ENCODE data around the gene CD19. TPM values are rescaled to one million over a fixed set of nuclear protein-coding genes. Genes with fewer than 3 reads are reported as not detected.

CD19 gene
- total RNA-seq, 1 experiment from 2014 or later: not detected

DNA sequence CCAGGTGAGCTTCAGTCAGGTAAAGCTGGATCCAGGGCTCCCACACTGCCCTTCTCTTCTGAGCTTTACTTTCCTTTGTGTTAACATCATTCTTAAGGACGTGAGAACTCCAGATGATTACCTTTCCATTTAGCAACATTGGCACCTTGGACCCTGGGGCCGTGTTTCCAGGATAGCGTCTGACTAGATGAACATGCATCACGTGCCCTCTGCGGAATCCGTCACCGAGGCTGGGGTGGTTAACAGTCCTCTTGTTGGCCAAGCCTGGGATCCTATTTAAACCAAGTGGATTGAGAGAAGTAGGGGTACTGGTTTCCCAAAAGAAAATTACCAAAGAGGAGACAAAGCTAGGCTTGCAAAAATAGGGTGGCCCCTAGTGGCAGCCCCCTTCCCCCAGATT, 49.2 kb downstream of the CD19 start:
- DNase-seq (ENCODE audit: low read depth): no peak

DNA sequence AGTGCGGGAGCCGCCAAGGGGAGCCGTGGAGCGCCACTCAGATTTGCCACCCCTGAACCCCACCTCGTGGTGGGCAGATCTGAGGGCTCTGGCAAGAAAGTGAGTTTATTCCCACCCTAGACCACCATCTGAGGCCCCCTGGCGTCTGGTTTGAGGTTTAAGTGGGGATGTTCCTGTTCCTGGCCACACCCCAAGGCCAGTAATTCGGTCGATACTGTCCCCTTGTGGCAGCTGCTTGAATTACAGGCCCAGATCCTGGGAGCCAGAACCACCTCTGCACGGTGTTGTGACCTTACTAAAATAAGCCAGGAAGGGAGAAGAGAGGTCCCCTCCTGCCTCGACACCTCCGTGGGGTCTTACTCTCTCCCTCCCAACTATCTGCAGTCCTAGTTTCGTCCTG, 49.7 kb downstream of the CD19 start:
- DNase-seq (ENCODE audit: low read depth): peak; percentile 10

DNA sequence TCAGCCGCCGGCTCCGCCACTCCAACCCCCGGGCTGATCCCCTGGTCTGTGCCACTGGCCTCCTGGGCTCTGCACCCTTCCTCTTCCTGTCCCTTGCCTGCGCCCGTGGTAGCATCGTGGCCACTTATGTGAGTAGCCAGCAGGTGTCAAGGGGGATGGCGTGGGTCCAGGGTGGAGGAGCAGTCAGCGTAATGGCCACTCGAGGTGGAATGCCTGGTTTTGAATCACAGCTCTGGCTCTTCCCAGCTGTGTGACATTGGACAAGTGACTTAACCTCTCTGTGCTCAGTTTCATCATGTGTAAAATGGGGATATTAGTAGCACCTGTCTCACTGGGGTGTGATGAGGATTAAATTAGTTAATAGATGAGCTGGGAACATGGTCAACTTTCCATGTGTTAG, 50.6 kb downstream of the CD19 start:
- no peak for DNase-seq (ENCODE audit: low read depth)

DNA sequence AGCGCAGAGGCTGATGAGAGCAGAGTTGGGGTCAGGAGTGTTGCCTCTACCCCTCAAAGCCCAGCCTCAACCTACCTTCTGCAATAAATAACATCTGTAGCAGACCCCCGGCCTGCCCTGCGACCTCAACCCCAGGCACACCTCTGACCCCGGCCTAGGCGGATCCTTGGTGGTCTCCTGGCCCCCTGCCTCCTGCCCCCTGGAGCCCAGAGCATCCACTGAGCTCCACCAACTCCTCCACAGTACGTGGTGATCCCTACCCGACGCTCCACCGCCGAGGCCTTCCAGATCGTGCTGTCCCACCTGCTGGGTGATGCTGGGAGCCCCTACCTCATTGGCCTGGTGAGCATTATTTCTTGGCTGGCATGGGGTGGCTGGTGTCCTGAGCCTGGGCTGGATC, 51.2 kb downstream of the CD19 start:
- DNase-seq (ENCODE audit: low read depth): no peak

DNA sequence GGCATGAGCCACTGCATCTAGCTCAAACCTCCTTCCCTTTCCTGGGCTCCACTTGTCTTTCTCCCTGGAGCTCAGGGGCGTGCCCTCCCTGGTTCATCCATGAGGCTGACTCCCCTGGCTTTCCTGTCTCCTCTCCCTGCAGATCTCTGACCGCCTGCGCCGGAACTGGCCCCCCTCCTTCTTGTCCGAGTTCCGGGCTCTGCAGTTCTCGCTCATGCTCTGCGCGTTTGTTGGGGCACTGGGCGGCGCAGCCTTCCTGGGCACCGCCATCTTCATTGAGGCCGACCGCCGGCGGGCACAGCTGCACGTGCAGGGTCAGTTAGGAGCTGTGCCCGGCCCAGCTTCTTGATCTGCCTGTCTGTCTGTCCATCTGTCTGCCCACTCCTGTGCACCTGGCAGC, 51.9 kb downstream of the CD19 start:
- no peak for DNase-seq (ENCODE audit: low read depth)

DNA sequence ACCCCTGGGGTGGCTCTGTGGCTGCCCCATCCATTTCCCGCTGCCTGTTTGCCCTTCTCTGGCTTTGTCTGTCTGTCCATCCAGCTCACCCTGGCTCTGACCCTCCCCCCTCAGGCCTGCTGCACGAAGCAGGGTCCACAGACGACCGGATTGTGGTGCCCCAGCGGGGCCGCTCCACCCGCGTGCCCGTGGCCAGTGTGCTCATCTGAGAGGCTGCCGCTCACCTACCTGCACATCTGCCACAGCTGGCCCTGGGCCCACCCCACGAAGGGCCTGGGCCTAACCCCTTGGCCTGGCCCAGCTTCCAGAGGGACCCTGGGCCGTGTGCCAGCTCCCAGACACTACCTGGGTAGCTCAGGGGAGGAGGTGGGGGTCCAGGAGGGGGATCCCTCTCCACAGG, 52.3 kb downstream of the CD19 start:
- DNase-seq (ENCODE audit: low read depth): no peak

DNA sequence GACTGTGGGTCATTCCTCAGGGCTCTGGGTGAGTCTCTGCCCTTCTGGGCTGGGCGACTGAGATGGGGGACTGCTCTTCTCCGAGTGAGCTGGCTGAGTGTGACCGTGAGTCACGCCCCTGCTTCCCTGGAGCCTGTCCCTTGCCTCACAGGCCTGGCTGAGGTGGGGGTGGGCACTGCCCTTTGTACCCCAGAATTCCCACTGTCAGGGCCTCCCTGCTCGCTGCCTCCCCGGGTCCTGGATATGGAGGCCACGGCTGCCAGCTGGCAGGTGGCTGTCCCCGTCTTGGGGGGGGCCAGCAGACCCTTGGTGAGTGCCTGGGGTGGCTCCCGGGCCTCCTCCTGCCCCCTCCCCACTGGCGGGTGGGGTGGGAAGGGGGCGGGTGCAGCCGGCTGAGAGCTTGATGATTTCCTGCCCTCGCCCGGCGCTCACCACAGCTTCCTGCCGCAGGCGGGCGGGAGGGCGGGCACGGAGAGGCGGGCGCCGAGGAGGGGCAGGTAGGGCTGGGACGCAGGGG, 52.9 kb downstream of the CD19 start, which contains the start of gene LAT:
Gene LAT, plus strand, starts transcription at position 434 of the 517 bp plus-strand sequence. CDS start 366 bp downstream, outside the sequence.
- no peak for DNase-seq (ENCODE audit: low read depth)

DNA sequence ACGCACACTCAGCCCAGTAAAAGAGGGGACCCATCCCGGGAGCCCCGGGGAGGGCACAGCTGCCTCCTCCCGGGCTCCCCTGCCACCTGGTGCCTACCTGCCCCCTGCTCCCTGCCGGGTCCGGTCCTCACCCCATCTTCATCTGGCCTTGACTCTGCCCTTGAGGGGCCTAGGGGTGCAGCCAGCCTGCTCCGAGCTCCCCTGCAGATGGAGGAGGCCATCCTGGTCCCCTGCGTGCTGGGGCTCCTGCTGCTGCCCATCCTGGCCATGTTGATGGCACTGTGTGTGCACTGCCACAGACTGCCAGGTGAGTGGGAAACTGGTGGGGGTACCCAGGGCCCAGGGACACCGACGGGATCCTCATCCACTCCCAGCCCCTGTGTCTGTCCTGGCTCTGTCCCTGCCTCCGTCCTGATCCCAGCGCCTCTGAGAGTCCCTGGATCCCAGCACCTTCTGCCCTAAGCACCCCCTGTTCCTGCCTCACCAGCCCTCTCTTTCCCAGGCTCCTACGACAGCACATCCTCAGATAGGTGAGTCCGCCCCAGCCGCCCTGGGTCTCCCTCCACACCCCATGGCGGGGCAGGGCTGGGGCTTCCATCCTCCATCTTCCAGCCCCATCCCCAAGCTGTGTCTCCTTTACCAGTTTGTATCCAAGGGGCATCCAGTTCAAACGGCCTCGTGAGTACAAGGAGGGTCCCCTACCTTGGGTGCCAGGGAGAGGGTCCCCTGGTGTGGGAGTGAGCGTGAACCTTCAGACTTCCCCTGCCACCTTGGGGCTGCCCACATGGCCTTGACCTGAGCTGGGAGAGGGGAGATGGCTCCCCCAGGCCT, 53.7 kb downstream of the CD19 start:
- no peak for DNase-seq (ENCODE audit: low read depth)

DNA sequence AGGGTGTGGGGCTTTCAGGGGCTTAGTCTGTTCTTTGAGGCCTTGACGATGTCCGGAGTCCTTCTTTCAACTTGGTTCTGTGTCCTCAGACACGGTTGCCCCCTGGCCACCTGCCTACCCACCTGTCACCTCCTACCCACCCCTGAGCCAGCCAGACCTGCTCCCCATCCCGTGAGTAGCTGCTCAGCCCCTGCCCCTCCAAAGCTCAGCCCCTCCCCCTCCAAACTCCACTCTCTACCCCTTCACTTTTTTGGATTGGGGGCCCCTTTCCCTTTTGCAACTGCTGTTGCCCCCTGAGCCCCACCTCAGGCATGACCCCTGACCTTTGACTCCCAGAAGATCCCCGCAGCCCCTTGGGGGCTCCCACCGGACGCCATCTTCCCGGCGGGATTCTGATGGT, 54.3 kb downstream of the CD19 start:
- DNase-seq (ENCODE audit: low read depth): no peak

DNA sequence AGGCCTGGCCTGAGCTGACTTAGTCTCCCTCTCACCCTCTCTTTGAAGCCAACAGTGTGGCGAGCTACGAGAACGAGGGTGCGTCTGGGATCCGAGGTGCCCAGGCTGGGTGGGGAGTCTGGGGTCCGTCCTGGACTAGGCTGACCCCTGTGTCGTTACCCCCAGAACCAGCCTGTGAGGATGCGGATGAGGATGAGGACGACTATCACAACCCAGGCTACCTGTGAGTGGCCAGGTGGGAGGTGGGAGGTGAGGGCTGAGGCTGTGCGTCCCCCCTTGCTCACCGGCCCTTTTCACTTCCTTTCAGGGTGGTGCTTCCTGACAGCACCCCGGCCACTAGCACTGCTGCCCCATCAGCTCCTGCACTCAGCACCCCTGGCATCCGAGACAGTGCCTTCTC, 54.7 kb downstream of the CD19 start:
- no peak for DNase-seq (ENCODE audit: low read depth)

DNA sequence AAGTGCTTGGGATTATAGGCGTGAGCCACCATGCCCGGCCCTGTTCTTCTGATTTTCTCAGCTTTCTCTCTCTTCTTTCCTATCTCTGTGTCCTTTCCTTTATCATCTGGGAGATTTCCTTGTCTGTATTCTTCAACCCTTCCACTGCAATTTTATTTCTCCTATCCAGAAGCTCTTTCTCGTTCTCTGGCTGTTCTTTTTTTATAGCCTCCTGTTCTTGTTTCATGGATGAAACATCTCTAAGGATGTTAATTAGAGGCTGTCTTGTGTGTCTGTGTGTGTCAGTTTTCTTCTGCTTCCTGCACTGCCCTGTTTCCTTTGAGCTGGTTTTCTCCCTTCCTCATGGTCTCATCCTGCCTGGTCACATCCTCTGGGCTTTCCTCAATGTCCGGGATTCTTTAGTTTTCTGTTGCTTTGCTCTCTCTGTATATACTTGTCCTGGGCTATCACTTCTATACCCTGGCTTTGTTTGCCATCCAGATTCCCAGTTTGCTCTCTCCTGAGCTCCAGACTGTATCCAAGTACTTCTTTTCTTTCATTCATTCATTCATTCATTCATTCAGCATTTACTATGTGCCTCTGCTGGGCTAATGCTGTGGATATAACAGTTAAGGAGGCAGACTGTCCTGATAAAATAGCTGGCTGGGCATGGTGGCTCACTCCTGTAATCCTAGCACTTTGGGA, 55.5 kb downstream of the CD19 start:
- DNase-seq (ENCODE audit: low read depth): no peak

Other genes starting within 250 kb of the CD19 start
- 108 and 119 TPM in 2 replicates for gene EIF3C, start 220.5 kb upstream of the CD19 start, total RNA-seq (2014; rRNA removed)
- gene NPIPB9, start 180.2 kb upstream of the CD19 start, total RNA-seq (2014; rRNA removed): 0.46 TPM in 1 of 2 replicates, not detected in the other
- 41.7 and 54.5 TPM in 2 replicates for gene ATXN2L, start 109.0 kb upstream of the CD19 start, total RNA-seq (2014; rRNA removed)
- gene TUFM, start 85.6 kb upstream of the CD19 start, total RNA-seq (2014; rRNA removed): 147 and 166 TPM in 2 replicates
- gene SH2B1, start 68.1 kb upstream of the CD19 start, total RNA-seq (2014; rRNA removed): 28.4 and 29.3 TPM in 2 replicates
- gene ATP2A1, start 53.5 kb upstream of the CD19 start, total RNA-seq (2014; rRNA removed): 0.92 and 0.96 TPM in 2 replicates
- 50.6 and 72.0 TPM in 2 replicates for gene RABEP2, start 6.7 kb upstream of the CD19 start, total RNA-seq (2014; rRNA removed)
- gene NFATC2IP, start 19.0 kb downstream of the CD19 start, total RNA-seq (2014; rRNA removed): 25.5 and 26.6 TPM in 2 replicates
- 23.6 and 26.1 TPM in 2 replicates for gene SPNS1, start 42.8 kb downstream of the CD19 start, total RNA-seq (2014; rRNA removed)
- gene LAT, start 53.1 kb downstream of the CD19 start, total RNA-seq (2014; rRNA removed): 1.2 and 1.8 TPM in 2 replicates